Loucy (cell line): Measurements from ENCODE around the gene BASP1.

Experiments
- H2AFZ ChIP-seq: fragments of 200-600 bp; sonication (generic); 2 replicates; pipeline ENCODE4 v1.6.0; 2016; ENCODE audit warnings: antibody characterized with exemption, mild to moderate bottlenecking, low read length, moderate library complexity
- H3F3A ChIP-seq: fragments of 200-600 bp; 2 replicates; pipeline ENCODE4 v1.6.0; 2016; ENCODE audit warnings: antibody characterized with exemption, low read depth, mild to moderate bottlenecking
- H3K27me3 ChIP-seq: fragments of 200-600 bp; sonication (generic); 2 replicates; pipeline ENCODE4 v1.6.1; 2014; ENCODE audit warnings: low read length, mild to moderate bottlenecking; ENCODE audit not compliant: insufficient read depth, poor library complexity, severe bottlenecking
- H3K36me3 ChIP-seq: fragments of 200-600 bp; sonication (generic); 2 replicates; pipeline ENCODE4 v1.6.1; 2016; ENCODE audit warnings: low read length; ENCODE audit not compliant: insufficient read depth
- H3K4me1 ChIP-seq: fragments of 200-600 bp; sonication (generic); 2 replicates; pipeline ENCODE4 v1.5.1; 2014; ENCODE audit warnings: low read length, mild to moderate bottlenecking; ENCODE audit not compliant: insufficient read depth, poor library complexity, severe bottlenecking
- H3K4me2 ChIP-seq: fragments of 200-600 bp; sonication (generic); 2 replicates; pipeline ENCODE4 v1.6.0; 2014; ENCODE audit warnings: antibody characterized with exemption, low read length, low read depth, mild to moderate bottlenecking; ENCODE audit not compliant: poor library complexity, severe bottlenecking
- H3K4me3 ChIP-seq: fragments of 200-600 bp; sonication (generic); 2 replicates; pipeline ENCODE4 v1.5.1; 2014; ENCODE audit warnings: low read length, mild to moderate bottlenecking, mixed read lengths; ENCODE audit not compliant: poor library complexity, severe bottlenecking
- H3K79me2 ChIP-seq: fragments of 200-600 bp; sonication (generic); 2 replicates; pipeline ENCODE4 v1.6.1; 2014; ENCODE audit warnings: low read length; ENCODE audit not compliant: insufficient read depth
- H3K9ac ChIP-seq: fragments of 200-600 bp; sonication (generic); 2 replicates; pipeline ENCODE4 v1.6.0; 2014; ENCODE audit warnings: mild to moderate bottlenecking, low read depth, low read length, moderate library complexity; ENCODE audit not compliant: poor library complexity, severe bottlenecking
- H3K9me2 ChIP-seq: fragments of 200-600 bp; sonication (generic); replicated peaks from 2 replicates; pipeline ENCODE4 v1.6.1; 2016; ENCODE audit warnings: low read depth, low read length, mixed read lengths
- H3K9me3 ChIP-seq: fragments of 200-600 bp; sonication (generic); 2 replicates; pipeline ENCODE4 v1.6.1; 2014; ENCODE audit warnings: mild to moderate bottlenecking, antibody characterized with exemption, low read length, low read depth; ENCODE audit not compliant: insufficient read depth
- H4K20me1 ChIP-seq: fragments of 200-600 bp; sonication (generic); 2 replicates; pipeline ENCODE4 v1.6.0; 2014; ENCODE audit warnings: antibody characterized with exemption, low read length, mild to moderate bottlenecking; ENCODE audit not compliant: insufficient read depth, poor library complexity, severe bottlenecking
- EZH2phosphoT487 ChIP-seq: fragments of 200-600 bp; IDR thresholded peaks from 2 replicates; pipeline ENCODE4 v1.6.1; 2018; ENCODE audit warnings: antibody characterized with exemption, mild to moderate bottlenecking, moderate library complexity, borderline replicate concordance
- TF ChIP-seq, protein P1 (sequence below): fragments of 200-600 bp; sonication (generic); conservative IDR thresholded peaks from 2 replicates; pipeline ENCODE4 v1.5.1; 2014; ENCODE audit warnings: mild to moderate bottlenecking, antibody characterized with exemption, low read length

Gene BASP1

GRCh38 chr5:17196024-17196423 is 21.4 kb upstream of the BASP1 start:
- no peaks in the 10 kb centered on the region for H4K20me1 ChIP-seq
- H3K4me2 ChIP-seq: no peak overlapping the region
- no peaks in the 10 kb centered on the region for H3K4me1 ChIP-seq
- no peaks in the 10 kb centered on the region for H3K36me3 ChIP-seq
- H3K9me2 ChIP-seq: no peaks in the 10 kb centered on the region
- H3K79me2 ChIP-seq: no peaks in the 10 kb centered on the region
- no peak overlapping the region for H3K4me3 ChIP-seq
- no peaks in the 10 kb centered on the region for H3K27me3 ChIP-seq
- H3F3A ChIP-seq: no peaks in the 10 kb centered on the region
- no peak overlapping the region for H2AFZ ChIP-seq
- no peak overlapping the region for H3K9ac ChIP-seq
- TF ChIP-seq, protein P1, sequence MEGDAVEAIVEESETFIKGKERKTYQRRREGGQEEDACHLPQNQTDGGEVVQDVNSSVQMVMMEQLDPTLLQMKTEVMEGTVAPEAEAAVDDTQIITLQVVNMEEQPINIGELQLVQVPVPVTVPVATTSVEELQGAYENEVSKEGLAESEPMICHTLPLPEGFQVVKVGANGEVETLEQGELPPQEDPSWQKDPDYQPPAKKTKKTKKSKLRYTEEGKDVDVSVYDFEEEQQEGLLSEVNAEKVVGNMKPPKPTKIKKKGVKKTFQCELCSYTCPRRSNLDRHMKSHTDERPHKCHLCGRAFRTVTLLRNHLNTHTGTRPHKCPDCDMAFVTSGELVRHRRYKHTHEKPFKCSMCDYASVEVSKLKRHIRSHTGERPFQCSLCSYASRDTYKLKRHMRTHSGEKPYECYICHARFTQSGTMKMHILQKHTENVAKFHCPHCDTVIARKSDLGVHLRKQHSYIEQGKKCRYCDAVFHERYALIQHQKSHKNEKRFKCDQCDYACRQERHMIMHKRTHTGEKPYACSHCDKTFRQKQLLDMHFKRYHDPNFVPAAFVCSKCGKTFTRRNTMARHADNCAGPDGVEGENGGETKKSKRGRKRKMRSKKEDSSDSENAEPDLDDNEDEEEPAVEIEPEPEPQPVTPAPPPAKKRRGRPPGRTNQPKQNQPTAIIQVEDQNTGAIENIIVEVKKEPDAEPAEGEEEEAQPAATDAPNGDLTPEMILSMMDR: no peak
- no peak for TF ChIP-seq EZH2phosphoT487
- H3K9me3 ChIP-seq: no peaks in the 10 kb centered on the region

DNA sequence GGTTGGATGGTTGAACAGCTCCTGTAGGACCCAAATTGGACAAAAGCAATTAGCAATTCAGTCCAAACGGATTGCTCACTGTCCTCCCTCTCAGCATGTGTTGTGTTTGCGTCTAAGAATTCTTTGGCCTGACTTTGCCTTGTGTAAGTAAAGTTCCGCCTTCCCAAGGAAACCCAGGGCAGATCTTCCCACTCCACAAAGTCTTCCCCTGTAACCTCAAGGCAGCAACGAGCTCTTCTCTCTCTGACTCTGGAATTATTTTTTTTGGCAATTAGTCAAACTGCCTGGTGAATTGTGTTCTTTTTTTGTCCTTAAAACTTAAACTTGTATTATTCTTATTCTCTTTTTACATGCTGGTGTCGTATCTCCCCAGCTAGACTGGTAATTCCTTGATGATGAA is 20.7 kb upstream of the BASP1 start:
- Histone ChIP-seq H3K4me2 (no peak overlapping the region), H3K9me3 (no peaks in the 10 kb centered on the region), H3F3A (no peaks in the 10 kb centered on the region), H2AFZ (no peak overlapping the region), H3K79me2 (no peaks in the 10 kb centered on the region), H3K4me1 (no peaks in the 10 kb centered on the region), H3K36me3 (no peaks in the 10 kb centered on the region), H3K9ac (no peak overlapping the region), H3K9me2 (no peaks in the 10 kb centered on the region), H4K20me1 (no peaks in the 10 kb centered on the region), H3K27me3 (no peaks in the 10 kb centered on the region), H3K4me3 (no peak overlapping the region)
- no peak for TF ChIP-seq EZH2phosphoT487
- TF ChIP-seq, protein P1: no peak

GRCh38 chr5:17203329-17204132 is 13.9 kb upstream of the BASP1 start:
- no peaks in the 10 kb centered on the region for H3K9me2 ChIP-seq
- no peak overlapping the region for H3K9ac ChIP-seq
- H3K36me3 ChIP-seq: no peaks in the 10 kb centered on the region
- H4K20me1 ChIP-seq: no peaks in the 10 kb centered on the region
- 0 out of 2 replicates have a peak overlapping the region, but pooled peaks have one; percentile 12 for H2AFZ ChIP-seq
- no peak overlapping the region for H3K4me2 ChIP-seq
- H3K27me3 ChIP-seq: no peaks in the 10 kb centered on the region
- H3K9me3 ChIP-seq: no peaks in the 10 kb centered on the region
- H3K4me1 ChIP-seq: no peaks in the 10 kb centered on the region
- no peaks in the 10 kb centered on the region for H3K79me2 ChIP-seq
- TF ChIP-seq, protein P1: peak; percentile 70
- TF ChIP-seq EZH2phosphoT487: no peak
- H3K4me3 ChIP-seq: no peak overlapping the region
- H3F3A ChIP-seq: no peaks in the 10 kb centered on the region
